ENCODE measurements around the gene ABI1.

DNA sequence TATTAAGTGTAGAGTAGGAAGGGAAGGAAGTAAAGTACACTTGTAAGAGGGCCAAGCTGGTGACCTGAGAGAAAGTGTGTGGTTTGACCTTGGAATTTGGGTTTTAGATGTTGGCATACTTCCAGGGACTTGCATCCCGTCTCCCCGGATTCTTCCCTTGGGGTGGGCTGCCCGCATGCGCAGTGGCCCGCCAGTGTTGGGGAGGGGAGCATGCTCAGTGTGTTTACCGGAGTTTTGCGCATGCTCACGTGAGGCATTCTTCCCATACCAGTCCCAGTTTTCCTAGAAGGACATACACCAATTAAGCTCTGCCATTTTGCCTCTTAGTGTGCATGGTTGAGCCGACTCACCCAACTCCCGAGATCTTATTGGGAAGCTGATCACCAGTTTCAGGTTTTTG is 153.8 kb downstream of the ABI1 start:
- TF ChIP-seq, protein P1, sequence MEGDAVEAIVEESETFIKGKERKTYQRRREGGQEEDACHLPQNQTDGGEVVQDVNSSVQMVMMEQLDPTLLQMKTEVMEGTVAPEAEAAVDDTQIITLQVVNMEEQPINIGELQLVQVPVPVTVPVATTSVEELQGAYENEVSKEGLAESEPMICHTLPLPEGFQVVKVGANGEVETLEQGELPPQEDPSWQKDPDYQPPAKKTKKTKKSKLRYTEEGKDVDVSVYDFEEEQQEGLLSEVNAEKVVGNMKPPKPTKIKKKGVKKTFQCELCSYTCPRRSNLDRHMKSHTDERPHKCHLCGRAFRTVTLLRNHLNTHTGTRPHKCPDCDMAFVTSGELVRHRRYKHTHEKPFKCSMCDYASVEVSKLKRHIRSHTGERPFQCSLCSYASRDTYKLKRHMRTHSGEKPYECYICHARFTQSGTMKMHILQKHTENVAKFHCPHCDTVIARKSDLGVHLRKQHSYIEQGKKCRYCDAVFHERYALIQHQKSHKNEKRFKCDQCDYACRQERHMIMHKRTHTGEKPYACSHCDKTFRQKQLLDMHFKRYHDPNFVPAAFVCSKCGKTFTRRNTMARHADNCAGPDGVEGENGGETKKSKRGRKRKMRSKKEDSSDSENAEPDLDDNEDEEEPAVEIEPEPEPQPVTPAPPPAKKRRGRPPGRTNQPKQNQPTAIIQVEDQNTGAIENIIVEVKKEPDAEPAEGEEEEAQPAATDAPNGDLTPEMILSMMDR (conservative IDR thresholded peaks at IDR 0.05): no peak
- no peak for TF ChIP-seq EZH2 (IDR thresholded peaks at IDR 0.05; ENCODE audit: low read depth)

Data from PC-9 (cell line).